BE2C (cell line): ENCODE results near the gene FBXL7.

Source experiments
- DNase-seq: peaks from one replicate; pipeline ENCODE4 v3.0.0-alpha.2; 2020
- H3K27me3 ChIP-seq: fragments of 250-450 bp; sonication (Bioruptor Pico); 2 replicates; pipeline ENCODE4 v1.5.1; 2020; ENCODE audit warnings: mild to moderate bottlenecking
- H3K36me3 ChIP-seq: fragments of 250-450 bp; sonication (Bioruptor Pico); 2 replicates; pipeline ENCODE4 v1.5.1; 2020; ENCODE audit warnings: mild to moderate bottlenecking
- H3K4me1 ChIP-seq: fragments of 250-450 bp; sonication (Bioruptor Pico); 2 replicates; pipeline ENCODE4 v1.5.1; 2020
- H3K4me3 ChIP-seq: 2 replicates; pipeline ENCODE4 v1.5.1; 2011; ENCODE audit warnings: low read depth, low read length
- H3K9me3 ChIP-seq: fragments of 250-450 bp; sonication (Bioruptor Pico); 2 replicates; pipeline ENCODE4 v1.5.1; 2020
- CTCF ChIP-seq: IDR thresholded peaks from 2 replicates; pipeline ENCODE4 v1.5.1; 2012; ENCODE audit warnings: mild to moderate bottlenecking, low read depth, low read length

FBXL7 gene

DNA sequence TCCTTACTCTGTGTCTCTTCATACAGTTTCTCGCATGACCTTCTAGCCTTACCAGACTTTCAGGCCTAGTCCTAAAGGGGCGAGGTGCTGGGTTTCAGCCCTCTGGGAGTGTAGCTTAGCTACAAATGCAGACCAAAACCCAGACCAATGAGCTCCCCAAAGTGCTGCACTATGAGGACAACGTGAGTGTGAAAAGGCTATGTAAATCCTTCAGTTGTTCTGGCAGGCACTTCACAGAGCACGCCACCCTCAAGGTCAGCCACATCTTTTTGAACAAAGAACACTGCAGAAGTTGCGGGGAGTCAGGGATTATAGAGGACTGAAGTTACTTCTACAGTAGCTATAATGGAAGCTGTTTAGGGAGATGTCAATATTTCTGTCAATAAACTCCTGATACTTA is 377.9 kb downstream of the FBXL7 start:
- Histone ChIP-seq H3K9me3 (no peaks in the 10 kb centered on the region), H3K36me3 (no peaks in the 10 kb centered on the region), H3K4me3 (no peak overlapping the region), H3K4me1 (no peaks in the 10 kb centered on the region), H3K27me3 (no peaks in the 10 kb centered on the region)
- TF ChIP-seq CTCF = no peak
- no peak for DNase-seq

GRCh38 chr5:15880201-15880600 is 380.2 kb downstream of the FBXL7 start:
- Histone ChIP-seq H3K4me1 (no peaks in the 10 kb centered on the region), H3K27me3 (no peaks in the 10 kb centered on the region), H3K4me3 (no peak overlapping the region), H3K9me3 (no peaks in the 10 kb centered on the region), H3K36me3 (no peaks in the 10 kb centered on the region)
- TF ChIP-seq CTCF = no peak
- no peak for DNase-seq

- peaks cover 2% of the 10 kb centered on the region; the same call in 1 of the 2 replicates for H3K9me3 ChIP-seq
- H3K27me3 ChIP-seq = no peaks in the 10 kb centered on the region
- TF ChIP-seq CTCF = no peak
- peaks cover 3% of the 10 kb centered on the region; the same call in 1 of the 2 replicates for H3K4me1 ChIP-seq
- H3K4me3 ChIP-seq = no peak overlapping the region
- no peaks in the 10 kb centered on the region for H3K36me3 ChIP-seq
- DNase-seq = no peak
These were observed 385.2 kb downstream of the FBXL7 start for GRCh38 chr5:15885156-15885555.

GRCh38 chr5:15886156-15886555 is 386.2 kb downstream of the FBXL7 start:
- TF ChIP-seq CTCF = no peak
- Histone ChIP-seq H3K4me3 (no peak overlapping the region), H3K4me1 (peaks cover 3% of the 10 kb centered on the region; the same call in 1 of the 2 replicates), H3K27me3 (no peaks in the 10 kb centered on the region), H3K36me3 (no peaks in the 10 kb centered on the region), H3K9me3 (peaks cover 2% of the 10 kb centered on the region; the same call in 1 of the 2 replicates)
- DNase-seq = no peak

DNA sequence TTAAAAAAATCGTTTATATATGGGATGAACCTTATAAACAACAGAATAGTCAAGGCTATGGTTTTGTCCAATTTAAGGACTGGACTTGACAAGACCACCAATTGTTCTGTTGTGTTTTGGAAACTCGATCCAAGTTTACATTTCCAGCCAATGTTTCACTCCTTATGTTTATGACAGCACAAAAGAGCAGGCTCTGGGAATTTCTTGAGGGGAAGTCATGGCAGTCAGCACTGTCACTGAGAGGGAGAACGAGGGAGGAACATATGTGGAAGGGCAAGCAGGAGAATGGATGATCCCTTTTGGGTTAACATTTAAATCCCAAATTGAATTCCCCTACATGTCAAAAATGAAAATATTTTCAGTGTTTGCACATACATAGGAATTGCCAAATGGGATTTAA is 387.1 kb downstream of the FBXL7 start:
- Histone ChIP-seq H3K4me1 (peaks cover 3% of the 10 kb centered on the region; the same call in 1 of the 2 replicates), H3K9me3 (peaks cover 2% of the 10 kb centered on the region; the same call in 1 of the 2 replicates), H3K4me3 (no peak overlapping the region), H3K36me3 (no peaks in the 10 kb centered on the region), H3K27me3 (no peaks in the 10 kb centered on the region)
- TF ChIP-seq CTCF = no peak
- no peak for DNase-seq

DNA sequence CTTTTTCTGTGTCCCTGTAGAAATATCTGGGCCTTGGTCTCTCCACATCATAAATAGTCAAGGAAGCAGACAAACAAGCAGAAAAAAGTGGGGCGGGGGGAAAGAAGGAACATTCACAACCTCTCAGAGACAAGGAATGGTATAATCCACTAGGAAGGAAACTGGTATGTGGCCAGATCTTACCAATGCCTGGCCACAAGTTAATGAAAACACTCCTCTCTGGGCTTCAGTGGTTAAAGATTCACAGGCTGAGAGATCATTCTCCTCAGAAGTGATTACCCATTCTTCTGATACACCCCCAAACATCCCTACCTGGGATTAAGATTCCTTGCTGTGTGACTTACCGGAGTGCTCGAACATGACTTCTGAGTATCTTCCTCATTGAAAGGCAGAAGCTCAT is 389.0 kb downstream of the FBXL7 start:
- no peak for TF ChIP-seq CTCF
- DNase-seq = no peak
- H3K4me3 ChIP-seq = no peak overlapping the region
- H3K9me3 ChIP-seq = peaks cover 2% of the 10 kb centered on the region; the same call in 1 of the 2 replicates
- H3K36me3 ChIP-seq = no peaks in the 10 kb centered on the region
- no peaks in the 10 kb centered on the region for H3K27me3 ChIP-seq
- peaks cover 3% of the 10 kb centered on the region; the same call in 1 of the 2 replicates for H3K4me1 ChIP-seq
